H1 (cell line): ENCODE results near the gene CDC25C. TPM values are rescaled to one million over a fixed set of nuclear protein-coding genes. Genes with fewer than 3 reads are reported as not detected.

Experiments
- CTCF ChIA-PET: fragments of 300-600 bp; sonication (Branson Sonifier 250); formaldehyde crosslinking; loops from one replicate; lab custom pipeline; 2021; ENCODE audit not compliant: partially characterized antibody; lab: Charles Lee
- POLR2A ChIA-PET: fragments of 300-600 bp; sonication (Branson Sonifier 250); formaldehyde crosslinking; loops from one replicate; lab custom pipeline; 2021; ENCODE audit warnings: inconsistent platforms; ENCODE audit not compliant: partially characterized antibody; lab: Charles Lee
- DNase-seq, 2 experiments: peaks; one replicate each; pipeline versions ENCODE4 v3.0.0 to v3.0.0-alpha.2; 2010 to 2022; ENCODE audit warnings: low spot score in 2 of 2, low read depth in 1 of 2, mixed read lengths in 1 of 2
- FAIRE-seq: peaks from 2 replicates; lab custom pipeline; 2011; peaks lifted over from hg19 to GRCh38; lab: Jason Lieb, UNC
- H2AFZ ChIP-seq: 2 replicates; pipeline ENCODE4 v1.8.1; 2012; ENCODE audit warnings: low read length, inconsistent platforms
- H2AK5ac ChIP-seq: 2 replicates; pipeline ENCODE4 v1.6.1; 2013; ENCODE audit warnings: low read depth, low read length
- H2BK120ac ChIP-seq: replicated peaks from 2 replicates; pipeline ENCODE3; 2013; ENCODE audit warnings: low read depth, low read length, inconsistent platforms
- H2BK12ac ChIP-seq: 2 replicates; pipeline ENCODE4 v1.6.1; 2013; ENCODE audit warnings: low read depth, low read length
- H2BK15ac ChIP-seq: 2 replicates; pipeline ENCODE4 v1.6.1; 2013; ENCODE audit warnings: low read length
- H2BK20ac ChIP-seq: 2 replicates; pipeline ENCODE4 v1.6.1; 2013; ENCODE audit warnings: low read length
- H2BK5ac ChIP-seq: 2 replicates; pipeline ENCODE4 v1.6.1; 2013; ENCODE audit warnings: low read depth, low read length
- H3K14ac ChIP-seq: 2 replicates; pipeline ENCODE4 v1.6.1; 2013; ENCODE audit warnings: inconsistent platforms; ENCODE audit not compliant: insufficient read length
- H3K18ac ChIP-seq: 2 replicates; pipeline ENCODE4 v1.6.1; 2013; ENCODE audit warnings: low read length; ENCODE audit errors: extremely low read depth
- H3K23ac ChIP-seq: 2 replicates; pipeline ENCODE4 v1.6.1; 2013; ENCODE audit warnings: inconsistent platforms; ENCODE audit not compliant: insufficient read length
- H3K23me2 ChIP-seq: 2 replicates; pipeline ENCODE4 v1.6.1; 2013; ENCODE audit warnings: low read depth, low read length
- H3K27ac ChIP-seq: 2 replicates; pipeline ENCODE4 v1.6.1; 2011; ENCODE audit warnings: low read depth, low read length, inconsistent platforms
- H3K27me3 ChIP-seq, 4 experiments: replicated peaks in 1 of 4; 1 replicate in 1 of 4; 2 replicates in 3 of 4; pipeline versions ENCODE4 v1.6.1 to v1.8.1; 2011 to 2013; ENCODE audit warnings: low read length in 3 of 4, mild to moderate bottlenecking in 3 of 4, inconsistent platforms in 2 of 4, mixed read lengths in 2 of 4, moderate library complexity in 1 of 4; ENCODE audit not compliant: control insufficient read depth in 3 of 4, insufficient read depth in 3 of 4; ENCODE audit errors: extremely low read depth in 1 of 4
- H3K36me3 ChIP-seq, 4 experiments: 2 replicates each; pipeline versions ENCODE4 v1.6.1 to v1.8.1; 2011 to 2013; ENCODE audit warnings: mild to moderate bottlenecking in 4 of 4, low read length in 3 of 4, moderate library complexity in 2 of 4, control low read depth in 1 of 4, inconsistent platforms in 1 of 4; ENCODE audit not compliant: insufficient read depth in 4 of 4, control insufficient read depth in 2 of 4
- H3K4ac ChIP-seq: replicated peaks from 2 replicates; pipeline ENCODE3; 2013; ENCODE audit warnings: low read length, low read depth, mixed read lengths, inconsistent platforms; ENCODE audit not compliant: insufficient read length
- H3K4me1 ChIP-seq, 4 experiments: replicated peaks in 1 of 4; 1 replicate in 1 of 4; 2 replicates in 3 of 4; pipeline versions ENCODE4 v1.6.1 to v1.8.1; 2011 to 2013; ENCODE audit warnings: low read length in 3 of 4, inconsistent platforms in 2 of 4, mixed read lengths in 1 of 4; ENCODE audit not compliant: insufficient read depth in 4 of 4, control insufficient read depth in 3 of 4
- H3K4me2 ChIP-seq, 2 experiments: 2 replicates each; pipeline versions ENCODE4 v1.6.1 to v1.8.1; 2011 to 2013; ENCODE audit warnings: low read depth in 2 of 2, low read length in 2 of 2, control low read depth in 1 of 2, inconsistent platforms in 1 of 2, mild to moderate bottlenecking in 1 of 2; ENCODE audit not compliant: insufficient read depth in 1 of 2
- H3K4me3 ChIP-seq, 4 experiments: fragments of 200-600, 300-600 bp in 1 of 4; sonication (generic), shearing (Covaris generic), sonication (Bioruptor Twin) in 1 of 4; 2 replicates each; pipeline versions ENCODE4 v1.5.1 to v1.8.1; 2011 to 2016; ENCODE audit warnings: low read length in 4 of 4, low read depth in 3 of 4, control low read depth in 2 of 4, inconsistent platforms in 2 of 4, mild to moderate bottlenecking in 2 of 4, mixed read lengths in 1 of 4, moderate library complexity in 1 of 4; ENCODE audit not compliant: insufficient read depth in 2 of 4; ENCODE audit errors: extremely low read depth in 1 of 4
- H3K56ac ChIP-seq: replicated peaks from 2 replicates; pipeline ENCODE3; 2013; ENCODE audit warnings: low read depth, mild to moderate bottlenecking, mixed read lengths, low read length, inconsistent platforms; ENCODE audit not compliant: insufficient read length
- H3K79me1 ChIP-seq: 2 replicates; pipeline ENCODE4 v1.6.1; 2013; ENCODE audit warnings: low read depth, low read length, control low read depth
- H3K79me2 ChIP-seq, 2 experiments: 2 replicates each; pipeline versions ENCODE4 v1.6.1 to v1.8.1; 2012 to 2013; ENCODE audit warnings: low read length in 2 of 2, mild to moderate bottlenecking in 2 of 2, inconsistent platforms in 1 of 2; ENCODE audit not compliant: insufficient read depth in 2 of 2, control insufficient read depth in 1 of 2
- H3K9ac ChIP-seq, 4 experiments: replicated peaks in 1 of 4; 1 replicate in 1 of 4; 2 replicates in 3 of 4; pipeline versions ENCODE4 v1.6.1 to v1.8.1; 2011 to 2013; ENCODE audit warnings: low read depth in 3 of 4, low read length in 3 of 4, control low read depth in 2 of 4, mild to moderate bottlenecking in 2 of 4, moderate library complexity in 2 of 4, inconsistent platforms in 1 of 4; ENCODE audit errors: extremely low read depth in 1 of 4
- H3K9me3 ChIP-seq, 2 experiments: 2 replicates each; pipeline versions ENCODE4 v1.6.1 to v1.8.1; 2012 to 2013; ENCODE audit warnings: mild to moderate bottlenecking in 2 of 2, moderate library complexity in 2 of 2, control low read depth in 1 of 2, inconsistent platforms in 1 of 2, low read depth in 1 of 2, low read length in 1 of 2, mixed read lengths in 1 of 2; ENCODE audit not compliant: insufficient read depth in 2 of 2
- H4K20me1 ChIP-seq, 2 experiments: replicated peaks in 1 of 2; 2 replicates each; pipeline versions ENCODE3 to v1.8.1; 2011 to 2013; ENCODE audit warnings: inconsistent platforms in 2 of 2, low read length in 2 of 2, mild to moderate bottlenecking in 1 of 2; ENCODE audit not compliant: insufficient read depth in 2 of 2, control insufficient read depth in 1 of 2
- H4K5ac ChIP-seq: 2 replicates; pipeline ENCODE4 v1.6.1; 2013; ENCODE audit warnings: low read length, low read depth, mixed read lengths, inconsistent platforms; ENCODE audit not compliant: insufficient read length
- H4K8ac ChIP-seq: 2 replicates; pipeline ENCODE4 v1.8.0; 2013; ENCODE audit warnings: mild to moderate bottlenecking, moderate library complexity, low read length, inconsistent platforms; ENCODE audit not compliant: insufficient read depth; ENCODE audit errors: extremely low read depth
- H4K91ac ChIP-seq: replicated peaks from 2 replicates; pipeline ENCODE3; 2013; ENCODE audit warnings: low read length, mixed read lengths, inconsistent platforms; ENCODE audit not compliant: insufficient read length
- ATF2 ChIP-seq: IDR thresholded peaks from 2 replicates; pipeline ENCODE4 v1.6.1; 2012; ENCODE audit warnings: low read length, inconsistent platforms
- CHD1 ChIP-seq: IDR thresholded peaks from 2 replicates; pipeline ENCODE4 v1.6.1; 2012; ENCODE audit warnings: low read depth, low read length, improper control_type of control experiment
- CTBP2 ChIP-seq: IDR thresholded peaks from 2 replicates; pipeline ENCODE4 v1.7.0; 2011; ENCODE audit warnings: borderline replicate concordance, mild to moderate bottlenecking, moderate library complexity, mixed read lengths, low read length; ENCODE audit not compliant: insufficient read depth, insufficient read length
- E2F6 ChIP-seq: IDR thresholded peaks from 2 replicates; pipeline ENCODE4 v1.6.1; 2012; ENCODE audit warnings: inconsistent platforms
- EP300 ChIP-seq, 2 experiments: IDR thresholded peaks; 1 replicate in 1 of 2; 2 replicates in 1 of 2; pipeline ENCODE4 v1.6.1; 2011 to 2012; ENCODE audit warnings: low read depth in 2 of 2, low read length in 2 of 2, mild to moderate bottlenecking in 2 of 2, borderline replicate concordance in 1 of 2, inconsistent platforms in 1 of 2, moderate library complexity in 1 of 2
- MAFK ChIP-seq: IDR thresholded peaks from 2 replicates; pipeline ENCODE4 v1.6.1; 2012; ENCODE audit warnings: low read depth, mild to moderate bottlenecking, improper control_type of control experiment, low read length
- POLR2A ChIP-seq, 2 experiments: IDR thresholded peaks; 1 replicate in 1 of 2; 2 replicates in 1 of 2; pipeline ENCODE4 v1.6.1; 2011; ENCODE audit warnings: low read depth in 2 of 2, low read length in 2 of 2, mild to moderate bottlenecking in 2 of 2; ENCODE audit errors: control extremely low read depth in 1 of 2
- RXRA ChIP-seq: IDR thresholded peaks from 2 replicates; pipeline ENCODE4 v1.6.1; 2011; ENCODE audit warnings: low read depth, mild to moderate bottlenecking, low read length, moderate library complexity; ENCODE audit not compliant: insufficient read depth
- TAF1 ChIP-seq: IDR thresholded peaks from 2 replicates; pipeline ENCODE4 v1.6.1; 2011; ENCODE audit warnings: mild to moderate bottlenecking, low read depth, low read length
- USF2 ChIP-seq: IDR thresholded peaks from 2 replicates; pipeline ENCODE4 v1.6.1; 2011; ENCODE audit warnings: low read length, improper control_type of control experiment
- WGBS, 2 experiments: shearing (Covaris generic) in 1 of 2; methylation state at CpG; one replicate each; pipeline versions ENCODE4 v1.1.6 to v1.1.7; 2013 to 2015; ENCODE audit warnings: low lambda C conversion rate in 2 of 2, mixed read lengths in 2 of 2, inconsistent platforms in 1 of 2, low coverage in 1 of 2, missing lambda C conversion rate in 1 of 2; ENCODE audit not compliant: insufficient replicate concordance in 2 of 2, insufficient coverage in 1 of 2, insufficient read length in 1 of 2; ENCODE audit errors: extremely low coverage in 1 of 2, missing lambda C conversion rate in 1 of 2; 5-methylcytosine and 5-hydroxymethylcytosine counted together
- polyA plus RNA-seq, 7 experiments: library from polyadenylated mRNA; depleted of rRNA in 3 of 7; stranded (reverse) in 5 of 7; unstranded in 2 of 7; fragments of >200 nt in 5 of 7; fragments of 200-250 nt in 2 of 7; gene quantifications; 1 replicate in 5 of 7; 2 replicates in 1 of 7; 4 replicates in 1 of 7; pipeline versions ENCODE4 v1.2.1 to v1.2.3, GENCODE V29; 2011 to 2013; ENCODE audit warnings: missing spikeins in 2 of 7, mixed read lengths in 2 of 7
- total RNA-seq: library from RNA; stranded (reverse); fragmentation: NEBNext Ultra II Directional; extraction: Animal tissue kit (Norgen Biotek cat#: 25700); gene quantifications from 2 replicates; pipeline ENCODE4 v1.2.1, GENCODE V29; 2021

CDC25C gene
- total and polyA plus RNA-seq, 2 of the 8 experiments (the other 6 are each of a cell fraction or from before 2014, with no cell fraction given): 18.4 to 20.8 TPM

GRCh38 chr5:138305797-138306196 is 25.8 kb downstream of the CDC25C start:
- no peak overlapping the region for H3K18ac ChIP-seq
- no peak overlapping the region for H2BK20ac ChIP-seq
- H3K79me2 ChIP-seq: no peaks in the 10 kb centered on the region
- H3K56ac ChIP-seq: no peak overlapping the region
- POLR2A ChIA-PET: interaction anchor here (1.3 to 2.0 kb wide), 3 partner anchors 14 to 47 kb away, joined by 4 to 7 read pairs (median 4); partner anchors contain the start of genes FAM53C and KDM3B
- H4K91ac ChIP-seq: no peak overlapping the region
- H3K4me1 ChIP-seq: no peaks in the 10 kb centered on the region
- H2BK12ac ChIP-seq: no peak overlapping the region
- no peaks in the 10 kb centered on the region for H3K27me3 ChIP-seq
- no peaks in the 10 kb centered on the region for H4K20me1 ChIP-seq
- H3K4ac ChIP-seq: no peak overlapping the region
- no peak overlapping the region for H2BK15ac ChIP-seq
- H3K9me3 ChIP-seq: no peaks in the 10 kb centered on the region
- H2BK120ac ChIP-seq: no peak overlapping the region
- no peak overlapping the region for H3K23ac ChIP-seq
- no peaks in the 10 kb centered on the region for H3K79me1 ChIP-seq
- FAIRE-seq (no peak), DNase-seq (no peak)
- no peaks in the 10 kb centered on the region; a peak in 1 of 8 replicates for H3K36me3 ChIP-seq
- CTCF ChIA-PET: interaction anchor here (1.1 to 2.4 kb wide), 4 partner anchors 23 to 110 kb away, joined by 3 to 7 read pairs (median 4); partner anchors contain the start of gene KDM3B
- WGBS, 2 experiments: 100% methylated on average over 1 of the region's 1 CpG; no CpG with 5 or more reads in 1 of the 2 experiments
- H2AFZ ChIP-seq: no peak overlapping the region
- no peak overlapping the region for H4K8ac ChIP-seq
- H2BK5ac ChIP-seq: no peak overlapping the region; the same call in 1 of the 2 replicates
- H3K4me2 ChIP-seq: no peak overlapping the region
- H4K5ac ChIP-seq: no peak overlapping the region
- no peak overlapping the region for H3K14ac ChIP-seq
- H3K4me3 ChIP-seq: no peak overlapping the region
- H3K9ac ChIP-seq: no peak overlapping the region
- no peak overlapping the region for H2AK5ac ChIP-seq
- H3K27ac ChIP-seq: no peak overlapping the region
- no peaks in the 10 kb centered on the region for H3K23me2 ChIP-seq
- TF ChIP-seq POLR2A (IDR thresholded peaks at IDR 0.05; ENCODE audit: control extremely low read depth in 1 of 2, low read depth in 2 of 2, low read length in 2 of 2) (no peak), E2F6 (no peak), EP300 (IDR thresholded peaks at IDR 0.05; ENCODE audit: borderline replicate concordance in 1 of 2, low read depth in 2 of 2, low read length in 2 of 2) (no peak), TAF1 (no peak), RXRA (no peak), USF2 (no peak), CHD1 (no peak), CTBP2 (no peak), ATF2 (no peak), MAFK (no peak)
